GM18498 (cell line): ENCODE results near the gene TUT4.
"Not testable (repeated sequence)": the region's sequence is repeated elsewhere in the genome, so short reads cannot be mapped to it uniquely, and the experiment has no call there.

Experiments used
- ATAC-seq: cut with Tn5 transposase; IDR thresholded peaks from one replicate; pipeline ENCODE4 v1.9.1; 2021; ENCODE audit warnings: mild to moderate bottlenecking, moderate library complexity; ENCODE audit not compliant: unreplicated experiment

The TUT4 gene

GRCh38 chr1:52552505-52553361, at the start of gene TUT4:
Gene TUT4, minus strand, starts transcription at chr1:52553092. Its CDS starts 26,812 bp downstream, at chr1:52526280.
- ATAC-seq: peak; percentile 41

GRCh38 chr1:52601991-52602855, 49.3 kb upstream of the TUT4 start, which contains the start of gene GPX7:
Gene GPX7, plus strand, starts transcription at chr1:52602371. Its CDS starts 39 bp downstream, at chr1:52602410.
- no peak for ATAC-seq

- no peak for ATAC-seq
Measured at GRCh38 chr1:52601519-52601918, 48.6 kb upstream of the TUT4 start.

GRCh38 chr1:52600533-52601179, 47.8 kb upstream of the TUT4 start:
- no peak for ATAC-seq

- no peak for ATAC-seq
Measured at GRCh38 chr1:52599236-52599635, 46.3 kb upstream of the TUT4 start.

GRCh38 chr1:52598729-52599128, 45.8 kb upstream of the TUT4 start:
- ATAC-seq: no peak

GRCh38 chr1:52597912-52598311, 45.0 kb upstream of the TUT4 start:
- ATAC-seq: no peak

GRCh38 chr1:52595061-52595460, 42.2 kb upstream of the TUT4 start:
- no peak for ATAC-seq

- ATAC-seq: no peak
Measured at GRCh38 chr1:52593495-52593894, 40.6 kb upstream of the TUT4 start.

GRCh38 chr1:52592637-52593323, 39.9 kb upstream of the TUT4 start:
- no peak for ATAC-seq

- ATAC-seq: no peak
Measured at GRCh38 chr1:52590266-52590665, 37.4 kb upstream of the TUT4 start.

- ATAC-seq: no peak
Measured at GRCh38 chr1:52588535-52588934, 35.6 kb upstream of the TUT4 start.

- no peak for ATAC-seq
Measured at GRCh38 chr1:52588027-52588426, 35.1 kb upstream of the TUT4 start.

- no peak for ATAC-seq
Measured at GRCh38 chr1:52585474-52585873, 32.6 kb upstream of the TUT4 start.

GRCh38 chr1:52582116-52582696, 29.3 kb upstream of the TUT4 start:
- ATAC-seq: no peak

- no peak for ATAC-seq
Measured at GRCh38 chr1:52580283-52580682, 27.4 kb upstream of the TUT4 start.

GRCh38 chr1:52579415-52579814, 26.5 kb upstream of the TUT4 start:
- no peak for ATAC-seq

- not testable (repeated sequence) for ATAC-seq
Measured at GRCh38 chr1:52578066-52578465, 25.2 kb upstream of the TUT4 start.

GRCh38 chr1:52576074-52576473, 23.2 kb upstream of the TUT4 start:
- ATAC-seq: no peak

- no peak for ATAC-seq
Measured at GRCh38 chr1:52574594-52574993, 21.7 kb upstream of the TUT4 start.
